ENCODE data around the gene MN1. TPM values are rescaled to one million over a fixed set of nuclear protein-coding genes. Genes with fewer than 3 reads are reported as not detected.

Gene MN1
- total and polyA plus RNA-seq, 5 donors, result 3.8 to 12.2 (median 10.1) TPM

GRCh38 chr22:27800250-27801201 lies 1.0 kb downstream of the MN1 start:
- no peaks in the 10 kb centered on the region for H3K27me3 ChIP-seq (ENCODE audit: control insufficient read depth, insufficient read depth)
- H3K4me1 ChIP-seq (ENCODE audit: control insufficient read depth, insufficient read depth, low read length), result peaks cover 5% of the 10 kb centered on the region
- intact Hi-C loops (cut with DNase I), result loop anchor here (5.0 to 10.0 kb wide), 5 partner anchors 163 to 1046 kb away; no protein-coding TSS in a partner anchor
- peak; percentile 9 to 38 for ATAC-seq
- peak; percentile 40 to 79 (median 73) for DNase-seq
- peak overlapping the region; percentile 81 for H3K4me3 ChIP-seq (ENCODE audit: low read length)
- H3K27ac ChIP-seq (ENCODE audit: low read length), result peak overlapping the region; percentile 63
- 2% methylated on average over 82 of the region's 82 CpGs for WGBS
- no peaks in the 10 kb centered on the region for H3K9me3 ChIP-seq (ENCODE audit: control insufficient read depth, low read length)

- intact Hi-C loops (cut with DNase I), result loop anchor here (5.0 to 10.0 kb wide), 7 partner anchors 125 to 1045 kb away; no protein-coding TSS in a partner anchor
- Histone ChIP-seq H3K9me3 (ENCODE audit: control insufficient read depth, low read length) (no peaks in the 10 kb centered on the region), H3K27me3 (ENCODE audit: control insufficient read depth, insufficient read depth) (no peaks in the 10 kb centered on the region), H3K27ac (ENCODE audit: low read length) (no peak overlapping the region), H3K4me3 (ENCODE audit: low read length) (peak overlapping the region; percentile 81), H3K4me1 (ENCODE audit: control insufficient read depth, insufficient read depth, low read length) (peaks cover 5% of the 10 kb centered on the region)
- peak; percentile 10 to 15 for ATAC-seq
- DNase-seq, result peak; percentile 55 to 80 (median 77)
- 11% methylated on average over 40 of the region's 40 CpGs for WGBS
Measured at GRCh38 chr22:27799827-27800249, 1.7 kb downstream of the MN1 start.

DNA sequence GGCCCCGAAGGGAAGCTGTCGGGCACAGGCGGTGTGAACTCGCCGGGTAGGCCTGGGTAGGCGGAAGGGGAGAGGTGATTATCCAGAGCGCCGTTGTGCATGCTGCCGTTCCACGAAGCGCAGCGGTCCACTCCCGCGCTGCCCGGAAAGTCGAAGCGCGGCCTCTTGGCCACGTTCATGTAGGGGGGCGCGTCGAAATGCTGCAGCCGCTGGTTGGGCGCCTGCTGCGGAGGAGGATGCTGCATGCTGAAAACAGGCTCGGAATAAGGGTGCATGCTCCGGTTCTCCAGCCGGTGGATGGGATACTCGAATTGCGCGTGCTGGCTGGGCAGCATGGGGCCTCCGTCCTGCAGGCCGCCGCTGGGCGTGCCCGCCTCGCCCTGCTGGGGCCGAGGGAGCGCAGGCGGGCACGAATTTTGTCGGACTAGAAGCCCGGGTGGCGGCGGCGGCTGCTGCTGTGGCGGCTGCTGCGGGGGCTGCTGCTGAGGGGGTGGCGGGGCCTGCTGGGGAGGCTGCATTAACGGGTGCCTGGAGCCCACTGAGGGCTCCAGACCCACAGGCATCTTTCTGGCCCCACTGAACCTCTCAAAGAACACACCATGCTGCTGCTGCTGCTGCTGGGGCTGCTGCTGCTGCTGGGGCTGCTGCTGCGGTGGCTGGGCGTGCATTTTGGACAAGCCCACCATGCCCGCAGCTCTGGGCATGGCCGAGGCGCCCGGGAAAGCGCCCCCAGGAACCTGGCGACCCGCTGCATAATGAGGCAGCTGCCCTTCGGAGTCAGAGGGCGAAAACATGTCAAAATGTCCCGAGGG lies 2.3 kb downstream of the MN1 start:
- no peaks in the 10 kb centered on the region for H3K27me3 ChIP-seq (ENCODE audit: control insufficient read depth, insufficient read depth)
- H3K9me3 ChIP-seq (ENCODE audit: control insufficient read depth, low read length), result no peaks in the 10 kb centered on the region
- H3K27ac ChIP-seq (ENCODE audit: low read length), result no peak overlapping the region
- peak overlapping the region; percentile 81 for H3K4me3 ChIP-seq (ENCODE audit: low read length)
- peaks cover 3% of the 10 kb centered on the region for H3K4me1 ChIP-seq (ENCODE audit: control insufficient read depth, insufficient read depth, low read length)
- DNase-seq (peak in 1 of 3 donors; percentile 77), ATAC-seq (no peak)
- 29% methylated on average over 62 of the region's 62 CpGs for WGBS
- intact Hi-C loops (cut with DNase I), result loop anchor here in 2 of 4 donors (10.0 kb wide), 2 partner anchors 124 to 134 kb away; no protein-coding TSS in a partner anchor

- DNase-seq (peak in 2 of 3 donors; percentile 64 to 71), ATAC-seq (no peak)
- intact Hi-C loops (cut with DNase I), result loop anchor here in 2 of 4 donors (10.0 kb wide), 2 partner anchors 124 to 134 kb away; no protein-coding TSS in a partner anchor
- Histone ChIP-seq H3K27ac (ENCODE audit: low read length) (no peak overlapping the region), H3K4me3 (ENCODE audit: low read length) (peak overlapping the region; percentile 2), H3K27me3 (ENCODE audit: control insufficient read depth, insufficient read depth) (no peaks in the 10 kb centered on the region), H3K4me1 (ENCODE audit: control insufficient read depth, insufficient read depth, low read length) (peaks cover 3% of the 10 kb centered on the region), H3K9me3 (ENCODE audit: control insufficient read depth, low read length) (no peaks in the 10 kb centered on the region)
- WGBS, result 38% methylated on average over 44 of the region's 44 CpGs
Measured at GRCh38 chr22:27798511-27799014, 3.0 kb downstream of the MN1 start.

- H3K27me3 ChIP-seq (ENCODE audit: control insufficient read depth, insufficient read depth), result no peaks in the 10 kb centered on the region
- H3K4me3 ChIP-seq (ENCODE audit: low read length), result peak overlapping the region; percentile 2
- no peak for ATAC-seq
- WGBS, result 44% methylated on average over 86 of the region's 86 CpGs
- no peak overlapping the region for H3K27ac ChIP-seq (ENCODE audit: low read length)
- H3K9me3 ChIP-seq (ENCODE audit: control insufficient read depth, low read length), result no peaks in the 10 kb centered on the region
- intact Hi-C loops (cut with DNase I), result loop anchor here in 2 of 4 donors (10.0 kb wide), 2 partner anchors 123 to 133 kb away; no protein-coding TSS in a partner anchor
- H3K4me1 ChIP-seq (ENCODE audit: control insufficient read depth, insufficient read depth, low read length), result peaks cover 3% of the 10 kb centered on the region
- DNase-seq, result peak in 2 of 3 donors; percentile 70 to 75
Measured at GRCh38 chr22:27797520-27798391, 3.8 kb downstream of the MN1 start.

- Histone ChIP-seq H3K27ac (ENCODE audit: low read length) (no peak overlapping the region), H3K9me3 (ENCODE audit: control insufficient read depth, low read length) (no peaks in the 10 kb centered on the region), H3K27me3 (ENCODE audit: control insufficient read depth, insufficient read depth) (no peaks in the 10 kb centered on the region), H3K4me1 (ENCODE audit: control insufficient read depth, insufficient read depth, low read length) (peaks cover 3% of the 10 kb centered on the region), H3K4me3 (ENCODE audit: low read length) (no peak overlapping the region)
- WGBS, result 60% methylated on average over 55 of the region's 55 CpGs
- intact Hi-C loops (cut with DNase I), result loop anchor here in 2 of 4 donors (10.0 kb wide), 2 partner anchors 122 to 132 kb away; no protein-coding TSS in a partner anchor
- no peak for ATAC-seq
- peak in 1 of 3 donors; percentile 69 for DNase-seq
Measured at GRCh38 chr22:27796829-27797519, 4.6 kb downstream of the MN1 start.

DNA sequence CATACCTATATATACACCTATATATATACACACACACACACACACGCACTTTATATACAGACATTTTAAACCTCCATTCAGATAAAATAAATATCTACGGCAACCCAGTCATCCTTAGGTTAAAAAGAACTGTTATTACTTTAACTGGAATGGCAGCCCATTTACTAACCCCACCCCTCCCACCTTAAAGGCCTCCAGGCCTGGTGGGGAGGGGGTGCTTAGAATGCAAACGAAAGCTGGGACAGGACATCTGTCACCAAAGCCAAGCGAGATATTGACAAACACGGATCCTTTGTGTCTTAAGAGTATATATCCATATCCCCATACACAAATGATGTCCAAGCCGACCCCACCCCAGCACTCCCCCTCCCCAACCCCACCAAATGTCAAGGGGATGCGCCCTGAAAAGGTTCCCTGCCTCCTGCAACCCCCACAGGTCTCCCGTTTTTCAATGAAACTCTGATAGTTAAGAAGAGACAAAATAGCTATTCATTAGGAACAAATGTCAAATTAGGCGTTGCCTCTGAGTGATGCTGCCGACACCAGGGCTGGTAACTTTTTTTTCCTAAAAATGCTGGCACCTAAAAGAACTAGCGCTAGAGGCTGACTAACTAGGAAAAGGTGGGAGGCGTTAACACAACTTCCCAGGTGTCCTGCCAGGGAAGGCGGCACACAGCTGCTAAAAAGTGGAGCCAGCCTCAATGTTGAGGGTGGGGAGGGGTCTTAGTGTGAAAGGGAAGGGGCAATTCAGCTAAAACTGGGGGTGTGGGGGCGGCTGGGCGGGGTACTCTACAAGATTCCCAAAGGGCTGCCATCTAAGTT lies 5.6 kb downstream of the MN1 start:
- Histone ChIP-seq H3K27ac (ENCODE audit: low read length) (no peak overlapping the region), H3K4me3 (ENCODE audit: low read length) (peak overlapping the region; percentile 25), H3K27me3 (ENCODE audit: control insufficient read depth, insufficient read depth) (no peaks in the 10 kb centered on the region), H3K9me3 (ENCODE audit: control insufficient read depth, low read length) (no peaks in the 10 kb centered on the region), H3K4me1 (ENCODE audit: control insufficient read depth, insufficient read depth, low read length) (peaks cover 3% of the 10 kb centered on the region)
- 53% methylated on average over 15 of the region's 15 CpGs for WGBS
- DNase-seq (no peak), ATAC-seq (no peak)
- intact Hi-C loops (cut with DNase I), result loop anchor here in 2 of 4 donors (10.0 kb wide), 2 partner anchors 121 to 131 kb away; no protein-coding TSS in a partner anchor

DNA sequence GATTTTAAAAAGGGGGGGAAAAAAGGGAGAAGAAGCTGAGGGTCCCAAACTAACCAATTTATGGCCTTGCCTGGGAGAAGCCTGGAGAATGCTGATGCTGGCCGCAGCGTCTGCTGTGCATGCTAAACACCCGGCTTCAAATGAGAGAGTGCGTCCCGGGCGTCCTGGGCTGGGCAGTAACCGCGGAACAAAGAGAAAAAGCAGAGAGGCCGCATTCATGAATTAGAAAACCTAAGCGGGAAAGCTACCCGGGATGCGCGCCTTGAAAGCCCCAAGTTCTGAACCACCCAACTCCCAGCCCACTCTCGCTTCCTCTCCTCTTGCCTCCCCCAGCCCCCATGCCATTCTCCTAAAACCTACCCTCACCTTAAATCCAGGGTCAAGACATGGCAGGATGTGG lies 6.5 kb downstream of the MN1 start:
- no peaks in the 10 kb centered on the region for H3K27me3 ChIP-seq (ENCODE audit: control insufficient read depth, insufficient read depth)
- DNase-seq (peak in 1 of 3 donors; percentile 68), ATAC-seq (no peak)
- H3K27ac ChIP-seq (ENCODE audit: low read length), result no peak overlapping the region
- peaks cover 5% of the 10 kb centered on the region for H3K4me1 ChIP-seq (ENCODE audit: control insufficient read depth, insufficient read depth, low read length)
- intact Hi-C loops (cut with DNase I), result loop anchor here in 2 of 4 donors (10.0 kb wide), 2 partner anchors 120 to 130 kb away; no protein-coding TSS in a partner anchor
- no peaks in the 10 kb centered on the region for H3K9me3 ChIP-seq (ENCODE audit: control insufficient read depth, low read length)
- WGBS, result 62% methylated on average over 14 of the region's 14 CpGs
- H3K4me3 ChIP-seq (ENCODE audit: low read length), result no peak overlapping the region

DNA sequence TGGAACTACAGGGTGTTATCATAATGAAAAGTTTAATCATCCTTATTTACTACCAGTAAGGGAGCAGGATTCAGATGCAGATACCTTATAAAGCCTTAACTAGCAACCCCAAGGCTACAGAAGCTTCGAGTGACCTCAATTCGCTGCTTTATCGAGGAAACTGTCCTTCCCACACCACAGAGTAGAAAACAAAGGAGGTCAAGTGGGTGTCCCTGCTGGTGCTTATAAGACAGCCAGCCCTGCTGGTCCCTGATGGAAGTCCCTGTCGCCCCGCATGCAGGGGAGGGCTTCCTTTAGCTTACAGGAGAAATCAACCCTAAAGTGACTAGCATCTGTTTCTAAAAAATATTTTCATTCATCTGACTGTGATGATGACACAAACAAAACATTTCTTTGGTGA lies 7.3 kb downstream of the MN1 start:
- peaks cover 3% of the 10 kb centered on the region for H3K4me1 ChIP-seq (ENCODE audit: control insufficient read depth, insufficient read depth, low read length)
- no peaks in the 10 kb centered on the region for H3K9me3 ChIP-seq (ENCODE audit: control insufficient read depth, low read length)
- intact Hi-C loops (cut with DNase I), result loop anchor here in 2 of 4 donors (10.0 kb wide), 2 partner anchors 119 to 129 kb away; no protein-coding TSS in a partner anchor
- WGBS, result 48% methylated on average over 5 of the region's 5 CpGs
- DNase-seq (no peak), ATAC-seq (no peak)
- H3K27ac ChIP-seq (ENCODE audit: low read length), result no peak overlapping the region
- no peak overlapping the region for H3K4me3 ChIP-seq (ENCODE audit: low read length)
- no peaks in the 10 kb centered on the region for H3K27me3 ChIP-seq (ENCODE audit: control insufficient read depth, insufficient read depth)
